Femur (tissue), 1 donor: ENCODE measurements around the gene FAM90A1.
"Not testable (repeated sequence)": the region's sequence is repeated elsewhere in the genome, so short reads cannot be mapped to it uniquely, and the experiment has no call there.

Experiments
- DNase-seq: peaks from one replicate; pipeline ENCODE4 v3.0.0-alpha.2; 2017

FAM90A1 gene, protein sequence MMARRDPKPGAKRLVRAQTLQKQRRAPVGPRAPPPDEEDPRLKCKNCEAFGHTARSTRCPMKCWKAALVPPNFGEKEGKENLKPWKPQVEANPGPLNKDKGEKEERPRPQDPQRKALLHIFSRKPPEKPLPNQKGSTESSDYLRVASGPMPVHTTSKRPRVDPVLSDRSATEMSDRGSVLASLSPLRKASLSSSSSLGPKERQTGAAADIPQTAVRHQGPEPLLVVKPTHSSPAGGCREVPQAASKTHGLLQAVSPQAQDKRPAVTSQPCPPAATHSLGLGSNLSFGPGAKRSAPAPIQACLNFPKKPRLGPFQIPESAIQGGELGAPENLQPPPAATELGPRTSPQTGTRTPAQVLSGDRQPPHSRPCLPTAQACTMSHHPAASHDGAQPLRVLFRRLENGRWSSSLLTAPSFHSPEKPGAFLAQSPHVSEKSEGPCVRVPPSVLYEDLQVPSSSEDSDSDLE

GRCh38 chr12:8226992-8227731 lies at the start of gene FAM90A1:
Gene FAM90A1 (minus strand): TSS chr12:8227618. CDS start chr12:8224832, 2,786 bp downstream.
- DNase-seq, result not testable (repeated sequence)

- DNase-seq, result not testable (repeated sequence)
Observed at GRCh38 chr12:8276397-8276796, 49.0 kb upstream of the FAM90A1 start.

GRCh38 chr12:8266706-8267105 lies 39.3 kb upstream of the FAM90A1 start:
- DNase-seq, result not testable (repeated sequence)

- DNase-seq, result not testable (repeated sequence)
Observed at GRCh38 chr12:8264236-8264635, 36.8 kb upstream of the FAM90A1 start.

GRCh38 chr12:8261111-8261554 lies 33.7 kb upstream of the FAM90A1 start:
- not testable (repeated sequence) for DNase-seq

DNA sequence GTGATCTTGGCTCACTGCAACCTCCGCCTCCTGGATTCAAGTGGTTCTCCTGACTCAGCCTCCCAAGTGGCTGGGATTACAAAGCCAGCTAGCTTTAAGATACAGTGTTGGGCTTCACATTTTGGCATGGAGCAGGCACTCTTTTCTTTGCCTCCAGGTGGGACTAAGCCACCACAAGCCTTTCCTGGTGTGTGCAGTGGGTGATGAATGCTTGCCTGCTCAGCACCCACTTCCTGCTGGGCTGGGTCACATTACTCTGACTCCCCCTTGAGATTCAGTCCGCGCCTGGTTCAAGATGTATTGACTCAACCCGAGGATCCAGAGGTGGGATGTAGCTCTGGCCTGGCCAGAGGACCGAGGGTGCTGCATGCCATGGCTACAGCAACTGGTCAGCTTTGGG lies 28.9 kb upstream of the FAM90A1 start:
- DNase-seq, result not testable (repeated sequence)

- DNase-seq, result not testable (repeated sequence)
Observed at GRCh38 chr12:8254705-8255104, 27.3 kb upstream of the FAM90A1 start.

- DNase-seq, result not testable (repeated sequence)
Observed at GRCh38 chr12:8252056-8252818, 24.8 kb upstream of the FAM90A1 start.

DNA sequence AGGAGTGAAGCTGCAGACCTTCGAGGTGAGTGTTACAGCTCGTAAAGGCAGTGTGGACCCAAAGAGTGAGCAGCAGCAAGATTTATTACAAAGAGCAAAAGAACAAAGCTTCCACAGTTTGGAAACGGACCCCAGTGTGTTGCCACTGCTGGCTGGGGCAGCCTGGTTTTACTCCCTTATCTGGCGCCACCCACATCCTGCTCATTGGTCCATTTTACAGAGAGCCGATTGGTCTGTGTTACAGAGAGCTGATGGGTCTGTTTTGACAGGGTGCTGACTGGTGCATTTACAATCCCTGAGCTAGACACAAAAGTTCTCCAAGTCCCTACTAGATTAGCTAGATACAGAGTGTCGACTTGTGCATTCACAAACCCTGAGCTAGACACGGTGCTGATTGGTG lies 24.2 kb upstream of the FAM90A1 start:
- DNase-seq, result not testable (repeated sequence)

GRCh38 chr12:8246941-8247535 lies 19.6 kb upstream of the FAM90A1 start:
- not testable (repeated sequence) for DNase-seq

GRCh38 chr12:8243682-8244161 lies 16.3 kb upstream of the FAM90A1 start:
- DNase-seq, result not testable (repeated sequence)

GRCh38 chr12:8242880-8243681 lies 15.7 kb upstream of the FAM90A1 start:
- DNase-seq, result peak; percentile 98

DNA sequence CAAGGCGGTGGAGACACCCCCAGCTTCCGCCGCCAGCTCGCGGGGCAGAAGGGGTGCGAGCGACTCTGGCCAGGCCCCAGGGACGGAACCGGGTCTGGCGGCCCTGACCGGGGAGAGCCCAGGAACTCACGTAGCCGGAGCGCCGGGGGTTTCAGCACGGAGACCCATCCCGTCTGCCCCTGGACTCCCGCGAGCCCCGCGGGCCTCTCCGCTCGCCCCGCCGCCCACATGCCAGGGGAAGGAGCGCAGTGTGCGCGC lies 15.1 kb upstream of the FAM90A1 start:
- DNase-seq, result not testable (repeated sequence)

DNA sequence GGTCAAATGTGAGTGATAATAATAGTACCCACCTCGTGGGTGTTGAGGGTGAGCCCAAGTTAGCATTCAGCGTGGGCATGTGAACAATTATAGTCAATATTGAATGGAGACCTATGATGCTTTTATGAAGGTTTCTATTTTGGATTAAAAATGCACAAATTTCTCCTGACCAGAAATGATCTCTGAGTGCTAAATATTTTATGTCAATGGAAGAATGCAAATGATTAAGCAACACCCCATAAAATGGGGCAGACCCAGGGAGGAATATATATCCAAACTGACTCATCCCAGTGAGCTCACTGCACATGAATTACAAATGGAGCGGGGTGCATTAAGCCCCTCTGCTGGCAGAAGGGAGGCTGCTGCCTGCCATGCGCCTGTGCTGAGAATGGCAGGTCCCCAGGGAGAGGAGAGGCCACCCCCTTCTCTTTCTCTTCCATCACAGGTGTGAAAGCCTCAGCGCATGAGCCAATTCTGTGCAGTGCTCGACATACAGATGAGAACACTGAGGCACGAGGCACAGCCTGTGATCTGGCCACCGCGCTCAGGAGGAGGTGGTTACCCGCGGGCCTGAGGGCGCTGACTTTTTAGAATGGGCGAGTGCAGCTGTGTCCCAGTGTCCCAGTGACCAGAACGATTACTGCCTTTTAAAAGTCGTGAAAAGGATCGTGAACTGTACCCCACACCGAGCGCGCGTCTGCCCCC lies 14.7 kb upstream of the FAM90A1 start:
- DNase-seq, result peak; percentile 41

GRCh38 chr12:8240340-8241114 lies 13.1 kb upstream of the FAM90A1 start:
- DNase-seq, result not testable (repeated sequence)

GRCh38 chr12:8237031-8237430 lies 9.6 kb upstream of the FAM90A1 start:
- not testable (repeated sequence) for DNase-seq

- not testable (repeated sequence) for DNase-seq
Observed at GRCh38 chr12:8235316-8236157, 8.1 kb upstream of the FAM90A1 start.

GRCh38 chr12:8234746-8235145 lies 7.3 kb upstream of the FAM90A1 start:
- not testable (repeated sequence) for DNase-seq

DNA sequence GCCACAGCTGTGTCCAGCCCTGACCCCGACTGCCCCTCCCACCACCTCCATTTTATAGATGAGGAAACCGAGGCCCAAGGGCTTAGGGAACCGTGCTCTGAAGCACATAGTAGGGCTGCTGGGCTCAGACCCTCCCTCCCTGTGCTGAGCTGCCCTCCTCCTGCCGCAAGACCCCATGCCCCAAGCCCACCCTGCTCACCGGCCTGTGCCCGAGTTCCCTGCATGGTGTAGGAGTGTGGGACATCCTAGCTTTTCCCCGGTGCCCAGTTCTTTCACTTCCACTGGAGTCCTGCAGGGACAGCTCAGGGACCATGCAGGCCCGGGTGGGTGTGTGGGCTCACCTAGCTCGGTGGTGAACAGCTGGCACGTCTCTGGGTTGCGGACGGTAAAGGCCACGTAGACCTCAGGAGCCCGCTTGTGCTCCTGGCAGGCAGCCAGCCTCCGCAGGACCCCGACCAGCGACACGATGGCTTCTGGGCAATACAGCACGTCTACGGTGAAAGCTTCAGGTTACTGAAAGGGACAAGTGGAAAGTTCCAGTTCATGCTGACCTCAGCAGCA lies 6.6 kb upstream of the FAM90A1 start:
- DNase-seq, result not testable (repeated sequence)
